ENCODE results near the gene AIF1L. TPM values are rescaled to one million over a fixed set of nuclear protein-coding genes. Genes with fewer than 3 reads are reported as not detected.

AIF1L gene
- total and polyA plus RNA-seq, 2 of the 4 experiments (the other 2 are of a cell fraction), result 0.18 to 0.19 TPM

DNA sequence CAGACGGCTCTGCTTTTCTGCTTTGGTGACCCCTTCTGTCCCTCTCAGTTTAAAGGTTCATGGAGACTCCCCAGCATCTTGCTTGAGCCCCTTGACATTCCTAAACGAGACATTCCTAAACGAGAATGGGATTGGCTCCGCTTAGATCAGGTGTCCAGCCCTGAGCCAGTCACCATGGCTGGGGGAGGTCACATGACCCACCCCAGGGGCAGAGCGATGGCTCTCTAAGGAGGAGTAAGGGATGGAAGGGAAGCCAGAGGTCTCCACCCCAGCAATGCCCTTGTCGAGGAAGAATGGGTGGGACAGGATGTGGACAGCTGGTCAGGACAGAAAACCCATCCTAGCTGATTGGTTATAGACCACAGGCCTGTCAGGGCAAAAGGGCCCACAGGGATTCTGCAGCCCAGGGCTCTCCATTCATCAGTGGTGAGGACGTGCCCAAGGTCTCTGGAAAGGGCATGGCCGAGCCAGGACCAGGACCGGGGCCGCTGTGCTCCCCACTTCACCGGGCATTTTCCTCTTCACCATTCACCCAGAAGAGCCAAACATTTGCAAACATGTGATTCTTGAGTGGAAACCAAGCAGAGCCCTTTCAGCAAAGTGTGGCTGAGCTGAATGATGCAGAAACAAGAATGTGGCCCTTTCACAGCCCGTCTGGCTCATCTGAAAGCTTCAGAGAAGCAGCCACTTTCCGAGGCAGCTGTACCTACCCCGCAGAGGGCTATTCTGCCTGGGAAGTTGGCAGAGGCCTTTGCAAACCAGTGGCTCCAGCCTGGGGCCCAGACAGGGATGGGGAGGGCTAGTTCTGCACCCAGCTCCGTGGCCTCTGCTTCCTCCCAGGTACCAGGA is 19.8 kb upstream of the AIF1L start:
- Histone ChIP-seq H2AK5ac (ENCODE audit: low read depth, low read length) (no peak overlapping the region), H3K4me2 (ENCODE audit: low read depth, low read length) (no peak overlapping the region), H2BK15ac (ENCODE audit: low read depth, low read length) (no peak overlapping the region), H3K27ac (ENCODE audit: insufficient read depth, low read length) (no peak overlapping the region), H3K36me3 (ENCODE audit: control insufficient read depth, insufficient read depth, low read length) (no peaks in the 10 kb centered on the region), H2BK120ac (ENCODE audit: low read depth, low read length) (no peak overlapping the region), H3K14ac (replicated peaks; ENCODE audit: low read depth, low read length) (no peak overlapping the region), H2BK20ac (ENCODE audit: low read depth, low read length) (no peak overlapping the region), H4K8ac (ENCODE audit: low read depth in 2 of 2, low read length in 2 of 2) (no peak overlapping the region), H3K27me3 (ENCODE audit: control insufficient read depth, insufficient read depth, low read length) (peaks cover 54% of the 10 kb centered on the region), H3K9me1 (ENCODE audit: insufficient read depth, low read length) (no peaks in the 10 kb centered on the region), H3K23ac (ENCODE audit: low read depth, low read length) (no peak overlapping the region), H2BK5ac (ENCODE audit: low read depth, low read length, poor library complexity, severe bottlenecking) (no peak overlapping the region), H2AFZ (replicated peaks; ENCODE audit: low read length, poor library complexity) (no peak overlapping the region), H3K18ac (ENCODE audit: low read depth, low read length) (no peak overlapping the region), H3K79me1 (ENCODE audit: low read depth in 1 of 2, low read length in 2 of 2) (no peaks in the 10 kb centered on the region), H4K91ac (ENCODE audit: insufficient read depth, low read depth, low read length) (no peak overlapping the region), H4K5ac (ENCODE audit: low read depth, low read length) (no peak overlapping the region), H3K4ac (ENCODE audit: low read depth, low read length) (no peak overlapping the region), H2AK9ac (replicated peaks; ENCODE audit: low read depth, low read length, poor library complexity) (no peak overlapping the region), H3K56ac (ENCODE audit: extremely low read depth, insufficient read depth, low read length) (no peak overlapping the region), H3K4me1 (ENCODE audit: control insufficient read depth, insufficient read depth, low read length) (no peaks in the 10 kb centered on the region), H3K9ac (ENCODE audit: low read depth, low read length) (no peak overlapping the region), H4K20me1 (ENCODE audit: insufficient read depth, low read length) (no peaks in the 10 kb centered on the region), H3K9me3 (ENCODE audit: control insufficient read depth, insufficient read depth, low read length) (no peaks in the 10 kb centered on the region), H3K4me3 (ENCODE audit: insufficient read depth, low read depth, low read length) (no peak overlapping the region)
- DNase-seq (no peak), ATAC-seq (ENCODE audit: low read depth) (no peak)
- CTCF ChIA-PET, result no interaction called here
- in situ Hi-C loops (cut with MboI; ENCODE audit: low sequenced_read_pairs), result no loop called here
- TF ChIP-seq CEBPB (IDR thresholded peaks at IDR 0.05; ENCODE audit: low read depth, low read length) (no peak), MAZ (IDR thresholded peaks at IDR 0.05; ENCODE audit: borderline replicate concordance, low read depth, low read length) (no peak)
- TF ChIP-seq, protein P1, sequence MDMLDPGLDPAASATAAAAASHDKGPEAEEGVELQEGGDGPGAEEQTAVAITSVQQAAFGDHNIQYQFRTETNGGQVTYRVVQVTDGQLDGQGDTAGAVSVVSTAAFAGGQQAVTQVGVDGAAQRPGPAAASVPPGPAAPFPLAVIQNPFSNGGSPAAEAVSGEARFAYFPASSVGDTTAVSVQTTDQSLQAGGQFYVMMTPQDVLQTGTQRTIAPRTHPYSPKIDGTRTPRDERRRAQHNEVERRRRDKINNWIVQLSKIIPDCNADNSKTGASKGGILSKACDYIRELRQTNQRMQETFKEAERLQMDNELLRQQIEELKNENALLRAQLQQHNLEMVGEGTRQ (IDR thresholded peaks at IDR 0.05; ENCODE audit: low read depth, low read length), result peak; percentile 69
- BruUV-seq (replicated peaks), result no TSS peak
- dilution Hi-C loops (cut with HindIII; ENCODE audit: low sequenced_read_pairs, unreplicated experiment), result no loop called here
- intact Hi-C loops (cut with micrococcal nuclease), result no loop called here
- POLR2A ChIA-PET (ENCODE audit: unreplicated experiment), result interaction anchor here (0.5 kb wide), 2 partner anchors 23 to 1616 kb away, joined by 3 read pairs; no protein-coding TSS in a partner anchor
- 56% methylated on average over 6 of the region's 15 CpGs; no CpG with 5 or more reads in 1 of the 2 experiments for WGBS, 2 experiments (ENCODE audit: extremely low coverage in 2 of 2, insufficient read length in 1 of 2)

Measured in IMR-90 (cell line).